Left ventricle myocardium superior (tissue), 1 donor: Measurements from ENCODE around the gene RNU2-1. TPM values are rescaled to one million over a fixed set of nuclear protein-coding genes. Genes with fewer than 3 reads are reported as not detected.
"Not testable (repeated sequence)": the region's sequence is repeated elsewhere in the genome, so short reads cannot be mapped to it uniquely, and the experiment has no call there.

ENCODE experiments used
- ATAC-seq: fragments of 200-7000 bp; cut with Tn5 transposase; one replicate; pipeline ENCODE4 v1.9.1; 2020; ENCODE audit warnings: mild to moderate bottlenecking, moderate library complexity
- DNase-seq: peaks from one replicate; pipeline ENCODE4 v3.0.0-alpha.2; 2020
- intact Hi-C: fragments of 100-400 bp; cut with micrococcal nuclease; formaldehyde crosslinking; loops from one replicate; pipeline ENCODE4 v1.11.0; 2022
- long read RNA-seq: library from polyadenylated mRNA; unstranded; transcript quantifications from one replicate; pipeline ENCODE4 v2.0.0, GENCODE V29; 2021
- total RNA-seq: library from RNA; stranded (reverse); fragmentation: NEBNext Ultra II Directional; extraction: Animal tissue kit (Norgen Biotek cat#: 25700); gene quantifications from one replicate; pipeline ENCODE4 v1.2.1, GENCODE V29; 2021
- donor health status: DM: no; HTN: yes; CAD: no; lungs with severe emphysema.

RNU2-1 gene
- total RNA-seq, result 5,074 TPM
- long read RNA-seq, result 0 reads

DNA sequence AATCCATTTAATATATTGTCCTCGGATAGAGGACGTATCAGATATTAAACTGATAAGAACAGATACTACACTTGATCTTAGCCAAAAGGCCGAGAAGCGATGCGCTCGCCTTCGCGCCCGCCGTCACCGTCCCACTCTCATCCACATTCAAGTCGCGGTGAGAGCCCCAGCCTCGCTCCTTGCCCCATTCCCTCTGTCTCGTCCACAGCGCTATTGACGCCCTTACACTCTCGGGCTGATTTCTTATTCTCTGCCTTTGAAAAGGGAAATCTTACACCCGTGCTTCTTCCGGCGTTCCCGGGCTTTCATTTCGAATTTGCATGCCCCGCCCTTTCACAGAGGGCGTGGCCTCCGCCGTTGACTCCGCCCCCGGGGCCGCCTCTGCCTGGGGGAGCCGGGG, at the start of gene RNU2-1:
Gene RNU2-1 (minus strand): TSS at position 101 of the 400 bp plus-strand sequence.
- DNase-seq, intact Hi-C loops, ATAC-seq: not testable (repeated sequence)

DNA sequence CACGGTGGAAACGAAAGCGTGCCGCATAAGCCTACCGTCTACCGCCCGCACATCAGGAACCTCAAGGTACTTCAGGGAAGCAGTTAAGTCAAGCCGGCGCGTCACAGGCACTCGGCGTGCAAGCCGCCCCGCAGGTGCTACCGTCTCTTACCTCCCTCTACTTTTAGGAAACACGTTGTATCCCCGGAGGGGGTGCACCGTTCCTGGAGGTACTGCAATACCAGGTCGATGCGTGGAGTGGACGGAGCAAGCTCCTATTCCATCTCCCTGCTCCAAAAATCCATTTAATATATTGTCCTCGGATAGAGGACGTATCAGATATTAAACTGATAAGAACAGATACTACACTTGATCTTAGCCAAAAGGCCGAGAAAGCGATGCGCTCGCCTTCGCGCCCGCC, 39.1 kb upstream of the RNU2-1 start:
- intact Hi-C loops, ATAC-seq, DNase-seq: not testable (repeated sequence)

DNA sequence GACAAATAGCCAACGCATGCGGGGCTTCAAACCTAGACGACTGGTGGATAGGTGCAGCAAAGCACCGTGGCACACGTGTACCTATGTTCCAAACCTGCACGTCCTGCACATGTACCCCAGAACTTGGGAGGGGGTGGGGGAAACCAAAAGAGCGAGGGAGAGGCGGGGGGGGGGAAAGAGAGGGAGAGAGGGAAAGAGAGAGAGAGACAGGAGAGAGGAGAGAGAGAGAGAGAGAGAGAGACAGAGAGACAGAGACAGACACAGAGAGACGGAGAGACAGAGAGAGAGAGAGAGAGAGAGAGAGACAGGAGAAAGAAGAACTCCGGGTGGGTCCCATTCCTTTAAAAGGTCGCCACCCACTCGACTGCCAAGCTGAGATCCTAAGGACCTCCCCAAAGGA, 38.7 kb upstream of the RNU2-1 start:
- intact Hi-C loops, DNase-seq, ATAC-seq: not testable (repeated sequence)

DNA sequence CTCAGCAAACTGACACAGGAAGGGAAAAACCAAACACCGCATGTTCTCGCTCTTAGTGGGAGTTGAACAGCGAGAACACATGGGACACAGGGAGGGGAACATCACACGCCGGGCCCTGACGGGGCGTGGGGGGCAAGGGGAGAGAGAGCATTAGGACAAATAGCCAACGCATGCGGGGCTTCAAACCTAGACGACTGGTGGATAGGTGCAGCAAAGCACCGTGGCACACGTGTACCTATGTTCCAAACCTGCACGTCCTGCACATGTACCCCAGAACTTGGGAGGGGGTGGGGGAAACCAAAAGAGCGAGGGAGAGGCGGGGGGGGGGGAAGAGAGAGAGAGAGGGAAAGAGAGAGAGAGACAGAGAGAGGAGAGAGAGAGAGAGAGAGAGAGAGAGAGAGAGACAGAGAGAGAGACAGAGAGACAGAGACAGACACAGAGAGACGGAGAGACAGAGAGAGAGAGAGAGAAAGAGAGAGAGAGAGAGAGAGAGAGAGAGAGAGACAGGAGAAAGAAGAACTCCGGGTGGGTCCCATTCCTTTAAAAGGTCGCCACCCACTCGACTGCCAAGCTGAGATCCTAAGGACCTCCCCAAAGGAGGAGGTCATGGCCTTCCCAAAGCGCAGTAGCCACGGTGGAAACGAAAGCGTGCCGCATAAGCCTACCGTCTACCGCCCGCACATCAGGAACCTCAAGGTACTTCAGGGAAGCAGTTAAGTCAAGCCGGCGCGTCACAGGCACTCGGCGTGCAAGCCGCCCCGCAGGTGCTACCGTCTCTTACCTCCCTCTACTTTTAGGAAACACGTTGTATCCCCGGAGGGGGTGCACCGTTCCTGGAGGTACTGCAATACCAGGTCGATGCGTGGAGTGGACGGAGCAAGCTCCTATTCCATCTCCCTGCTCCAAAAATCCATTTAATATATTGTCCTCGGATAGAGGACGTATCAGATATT, 37.1 kb upstream of the RNU2-1 start:
- DNase-seq, ATAC-seq, intact Hi-C loops: not testable (repeated sequence)

DNA sequence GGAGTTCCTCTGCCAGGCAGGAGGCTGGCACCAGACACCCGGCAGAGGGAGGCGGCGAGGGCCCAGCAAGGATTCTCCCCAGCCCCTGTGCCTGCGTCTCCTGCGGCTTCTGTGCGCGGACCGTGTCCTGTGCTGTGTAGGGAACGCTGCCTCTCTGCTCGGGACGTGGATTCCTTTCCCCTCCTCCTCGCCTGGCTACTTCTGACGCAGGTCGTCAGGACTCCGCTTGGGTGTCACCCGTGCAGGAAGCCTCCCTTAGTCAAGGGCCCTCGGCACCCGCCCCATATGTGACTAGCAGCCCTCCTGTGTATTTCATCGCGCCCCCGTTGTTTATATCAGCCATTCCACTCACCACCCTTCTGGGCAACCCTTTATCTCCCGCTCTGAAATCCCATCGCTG, 12.7 kb upstream of the RNU2-1 start:
- DNase-seq, ATAC-seq, intact Hi-C loops: not testable (repeated sequence)

DNA sequence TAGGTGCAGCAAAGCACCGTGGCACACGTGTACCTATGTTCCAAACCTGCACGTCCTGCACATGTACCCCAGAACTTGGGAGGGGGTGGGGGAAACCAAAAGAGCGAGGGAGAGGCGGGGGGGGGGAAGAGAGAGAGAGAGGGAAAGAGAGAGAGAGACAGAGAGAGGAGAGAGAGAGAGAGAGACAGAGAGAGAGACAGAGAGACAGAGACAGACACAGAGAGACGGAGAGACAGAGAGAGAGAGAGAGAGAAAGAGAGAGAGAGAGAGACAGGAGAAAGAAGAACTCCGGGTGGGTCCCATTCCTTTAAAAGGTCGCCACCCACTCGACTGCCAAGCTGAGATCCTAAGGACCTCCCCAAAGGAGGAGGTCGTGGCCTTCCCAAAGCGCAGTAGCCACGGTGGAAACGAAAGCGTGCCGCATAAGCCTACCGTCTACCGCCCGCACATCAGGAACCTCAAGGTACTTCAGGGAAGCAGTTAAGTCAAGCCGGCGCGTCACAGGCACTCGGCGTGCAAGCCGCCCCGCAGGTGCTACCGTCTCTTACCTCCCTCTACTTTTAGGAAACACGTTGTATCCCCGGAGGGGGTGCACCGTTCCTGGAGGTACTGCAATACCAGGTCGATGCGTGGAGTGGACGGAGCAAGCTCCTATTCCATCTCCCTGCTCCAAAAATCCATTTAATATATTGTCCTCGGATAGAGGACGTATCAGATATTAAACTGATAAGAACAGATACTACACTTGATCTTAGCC, 7.0 kb upstream of the RNU2-1 start:
- intact Hi-C loops, ATAC-seq, DNase-seq: not testable (repeated sequence)

DNA sequence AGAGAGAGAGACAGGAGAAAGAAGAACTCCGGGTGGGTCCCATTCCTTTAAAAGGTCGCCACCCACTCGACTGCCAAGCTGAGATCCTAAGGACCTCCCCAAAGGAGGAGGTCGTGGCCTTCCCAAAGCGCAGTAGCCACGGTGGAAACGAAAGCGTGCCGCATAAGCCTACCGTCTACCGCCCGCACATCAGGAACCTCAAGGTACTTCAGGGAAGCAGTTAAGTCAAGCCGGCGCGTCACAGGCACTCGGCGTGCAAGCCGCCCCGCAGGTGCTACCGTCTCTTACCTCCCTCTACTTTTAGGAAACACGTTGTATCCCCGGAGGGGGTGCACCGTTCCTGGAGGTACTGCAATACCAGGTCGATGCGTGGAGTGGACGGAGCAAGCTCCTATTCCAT, 5.8 kb upstream of the RNU2-1 start:
- intact Hi-C loops, ATAC-seq, DNase-seq: not testable (repeated sequence)

DNA sequence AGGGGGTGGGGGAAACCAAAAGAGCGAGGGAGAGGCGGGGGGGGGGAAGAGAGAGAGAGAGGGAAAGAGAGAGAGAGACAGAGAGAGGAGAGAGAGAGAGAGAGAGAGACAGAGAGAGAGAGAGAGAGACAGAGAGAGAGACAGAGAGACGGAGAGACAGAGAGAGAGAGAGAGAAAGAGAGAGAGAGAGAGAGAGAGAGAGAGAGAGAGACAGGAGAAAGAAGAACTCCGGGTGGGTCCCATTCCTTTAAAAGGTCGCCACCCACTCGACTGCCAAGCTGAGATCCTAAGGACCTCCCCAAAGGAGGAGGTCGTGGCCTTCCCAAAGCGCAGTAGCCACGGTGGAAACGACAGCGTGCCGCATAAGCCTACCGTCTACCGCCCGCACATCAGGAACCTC, 514 bp downstream of the RNU2-1 start:
- DNase-seq, intact Hi-C loops, ATAC-seq: not testable (repeated sequence)

DNA sequence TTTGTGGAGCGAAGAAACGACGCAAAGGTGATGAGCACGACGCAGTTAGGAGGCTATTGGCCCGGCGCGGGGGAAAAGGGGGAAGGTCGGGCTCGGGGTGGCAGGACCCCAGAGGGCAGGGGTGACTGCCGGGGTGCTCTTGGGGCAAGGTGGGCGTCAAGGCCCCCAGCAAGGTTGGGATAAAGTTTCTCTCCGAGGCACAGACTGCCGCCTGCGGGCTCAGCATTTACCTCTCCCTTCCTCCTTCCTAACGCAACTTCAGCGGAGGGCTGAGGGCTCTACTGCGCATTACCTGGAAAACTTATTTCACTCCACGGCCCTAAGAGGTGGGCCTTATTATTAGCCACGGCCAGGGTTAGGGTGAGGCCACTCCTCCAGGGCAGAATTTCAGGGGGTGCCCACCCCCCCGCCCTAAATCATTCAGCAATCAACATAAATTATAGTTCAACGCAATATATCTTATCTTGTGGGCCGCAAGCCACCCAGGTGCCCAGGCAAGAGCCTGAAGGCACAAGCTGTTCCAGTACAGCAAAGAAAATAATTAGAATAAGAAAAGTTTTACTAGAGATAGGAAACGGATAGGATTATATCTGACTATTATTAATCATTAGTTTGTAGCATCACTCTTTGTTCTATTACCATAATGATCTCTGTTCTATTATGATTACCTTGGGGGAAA, 1.6 kb downstream of the RNU2-1 start:
- DNase-seq, ATAC-seq, intact Hi-C loops: not testable (repeated sequence)

DNA sequence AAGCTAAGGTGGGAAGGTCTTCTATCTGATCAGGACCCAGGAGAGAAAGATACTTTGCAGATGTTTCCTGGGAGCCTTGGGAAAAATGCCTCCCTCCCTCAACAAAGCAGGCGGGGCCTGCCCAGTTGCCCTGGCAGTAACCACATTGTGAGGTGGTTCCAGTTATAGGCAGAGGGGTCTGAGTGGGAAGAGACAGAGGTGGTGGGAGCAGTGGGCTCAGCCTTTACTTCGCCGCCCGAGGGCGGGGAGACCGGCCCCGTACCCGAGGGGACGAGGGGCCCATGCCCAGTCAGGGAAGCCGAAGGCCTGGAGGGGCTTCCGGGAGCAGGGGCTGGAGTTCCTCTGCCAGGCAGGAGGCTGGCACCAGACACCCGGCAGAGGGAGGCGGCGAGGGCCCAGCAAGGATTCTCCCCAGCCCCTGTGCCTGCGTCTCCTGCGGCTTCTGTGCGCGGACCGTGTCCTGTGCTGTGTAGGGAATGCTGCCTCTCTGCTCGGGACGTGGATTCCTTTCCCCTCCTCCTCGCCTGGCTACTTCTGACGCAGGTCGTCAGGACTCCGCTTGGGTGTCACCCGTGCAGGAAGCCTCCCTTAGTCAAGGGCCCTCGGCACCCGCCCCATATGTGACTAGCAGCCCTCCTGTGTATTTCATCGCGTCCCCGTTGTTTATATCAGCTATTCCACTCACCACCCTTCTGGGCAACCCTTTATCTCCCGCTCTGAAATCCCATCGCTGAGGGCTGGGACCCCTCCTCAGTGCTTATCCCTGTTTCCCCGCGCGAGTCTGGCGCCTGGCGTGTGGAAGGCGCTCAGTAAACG, 2.4 kb downstream of the RNU2-1 start:
- intact Hi-C loops, DNase-seq: not testable (repeated sequence)
- ATAC-seq, result peak; percentile 53

DNA sequence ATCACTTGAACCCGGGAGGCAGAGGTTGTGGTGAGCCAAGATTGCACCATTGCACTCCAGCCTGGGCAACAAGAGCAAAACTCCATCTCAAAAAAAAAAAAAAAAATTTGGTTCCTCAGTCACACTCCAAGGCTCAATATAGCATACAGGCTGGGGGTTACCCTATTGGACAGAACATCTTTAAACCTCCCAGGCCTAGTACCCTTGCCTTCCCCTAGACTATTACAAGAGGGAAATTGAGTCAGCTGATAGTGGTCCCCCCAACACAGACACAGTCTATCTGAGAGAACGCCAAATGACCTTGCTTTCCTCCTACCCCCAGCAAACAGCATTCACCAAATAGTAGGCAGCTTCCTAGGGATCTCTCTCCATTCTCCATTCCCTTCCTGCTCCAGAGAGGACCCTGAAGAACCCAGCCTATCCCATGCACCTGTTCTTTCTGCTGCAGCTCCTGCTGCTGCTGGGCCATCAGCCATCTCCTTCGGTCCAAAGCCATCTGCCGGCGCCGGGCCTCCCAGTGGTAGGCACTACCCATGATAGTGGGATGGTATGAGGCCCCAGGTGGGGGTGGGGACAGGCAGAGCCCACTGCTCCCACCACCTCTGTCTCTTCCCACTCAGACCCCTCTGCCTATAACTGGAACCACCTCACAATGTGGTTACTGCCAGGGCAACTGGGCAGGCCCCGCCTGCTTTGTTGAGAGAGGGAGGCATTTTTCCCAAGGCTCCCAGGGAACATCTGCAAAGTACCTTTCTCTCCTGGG, 5.6 kb downstream of the RNU2-1 start, which contains the start of gene CCDC200:
Gene CCDC200 (minus strand): TSS at position 604 of the 763 bp plus-strand sequence. CDS start 69 bp downstream, at position 535.
- ATAC-seq, result peak; percentile 15
- DNase-seq, intact Hi-C loops: not testable (repeated sequence)

DNA sequence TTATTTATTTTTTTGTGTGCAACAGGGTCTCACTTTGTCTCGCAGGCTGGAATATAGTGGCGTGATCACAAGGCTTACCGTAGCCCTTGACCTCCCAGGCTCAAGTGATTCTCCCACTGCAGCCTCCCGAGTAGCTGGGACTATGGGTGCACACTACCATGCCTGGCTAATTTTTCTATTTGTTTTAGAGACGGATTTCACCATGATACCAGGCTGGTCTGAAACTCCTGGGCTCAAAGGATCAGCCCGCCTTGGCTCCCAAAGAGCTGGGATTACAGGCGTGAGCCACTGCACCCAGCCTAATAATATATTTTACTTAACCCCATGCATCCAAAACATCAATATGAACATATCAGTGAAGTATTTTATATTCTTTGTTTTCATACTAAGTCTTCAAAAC, 7.4 kb downstream of the RNU2-1 start:
- intact Hi-C loops, result no loop called here
- ATAC-seq, result no peak
- DNase-seq, result no peak

DNA sequence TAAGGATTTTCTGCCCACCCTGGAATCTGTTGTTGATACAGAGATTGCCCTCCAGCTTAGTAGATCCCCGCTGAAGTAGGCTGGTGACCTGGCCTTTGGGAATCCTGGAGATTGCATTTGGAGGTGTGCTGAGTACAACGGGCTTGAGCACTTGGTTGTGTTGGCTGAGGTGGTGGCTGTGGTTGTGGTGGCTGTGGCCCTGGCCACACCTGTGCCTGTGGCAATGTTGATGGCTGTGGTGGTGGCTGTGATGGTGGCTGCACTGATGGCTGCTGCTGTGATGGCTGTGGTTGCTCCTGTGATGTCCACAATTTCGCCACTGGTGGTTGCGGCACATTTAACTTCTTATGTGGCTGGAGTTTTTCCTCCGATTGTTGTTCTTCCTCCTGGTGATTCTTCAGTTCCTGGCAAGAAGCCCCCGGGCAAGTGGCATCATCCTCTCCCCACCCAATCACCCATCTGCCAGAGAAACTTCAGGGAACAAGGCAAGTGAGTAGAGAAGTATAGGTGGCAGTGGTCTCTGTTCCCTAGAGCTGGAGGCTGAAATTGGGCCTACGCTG, 9.6 kb downstream of the RNU2-1 start:
- intact Hi-C loops, result no loop called here
- ATAC-seq (no peak), DNase-seq (no peak)

DNA sequence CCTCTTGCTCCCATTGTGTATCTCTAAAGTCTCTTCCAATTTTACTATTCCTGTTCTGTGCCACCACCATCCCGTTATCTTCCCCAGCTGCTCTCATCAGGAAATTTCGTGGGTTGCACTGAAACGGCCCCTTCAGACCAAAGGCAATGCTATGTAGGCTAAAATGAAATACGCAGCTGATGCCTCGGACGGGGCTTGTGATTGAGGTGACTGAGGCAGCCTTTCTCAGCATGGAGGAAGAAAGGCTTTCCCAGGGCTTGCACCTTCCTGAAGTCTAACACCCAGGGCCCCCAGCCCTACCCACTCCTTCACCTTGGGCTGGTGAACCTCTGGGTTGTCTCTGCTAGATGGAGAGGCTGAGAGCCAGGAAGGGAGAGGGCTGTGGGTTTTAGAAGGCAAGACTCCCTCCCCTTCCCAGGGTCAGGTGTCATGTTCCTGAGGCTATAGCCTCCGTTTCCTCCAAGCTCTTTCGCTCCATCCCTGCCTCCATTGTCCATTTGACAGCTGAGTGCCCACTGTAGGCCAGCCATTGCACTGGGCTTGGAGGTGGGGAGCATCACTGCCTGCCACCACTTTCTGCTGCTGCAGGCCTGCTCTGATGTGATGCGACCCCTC, 13.2 kb downstream of the RNU2-1 start:
- intact Hi-C loops, result no loop called here
- DNase-seq (no peak), ATAC-seq (no peak)

DNA sequence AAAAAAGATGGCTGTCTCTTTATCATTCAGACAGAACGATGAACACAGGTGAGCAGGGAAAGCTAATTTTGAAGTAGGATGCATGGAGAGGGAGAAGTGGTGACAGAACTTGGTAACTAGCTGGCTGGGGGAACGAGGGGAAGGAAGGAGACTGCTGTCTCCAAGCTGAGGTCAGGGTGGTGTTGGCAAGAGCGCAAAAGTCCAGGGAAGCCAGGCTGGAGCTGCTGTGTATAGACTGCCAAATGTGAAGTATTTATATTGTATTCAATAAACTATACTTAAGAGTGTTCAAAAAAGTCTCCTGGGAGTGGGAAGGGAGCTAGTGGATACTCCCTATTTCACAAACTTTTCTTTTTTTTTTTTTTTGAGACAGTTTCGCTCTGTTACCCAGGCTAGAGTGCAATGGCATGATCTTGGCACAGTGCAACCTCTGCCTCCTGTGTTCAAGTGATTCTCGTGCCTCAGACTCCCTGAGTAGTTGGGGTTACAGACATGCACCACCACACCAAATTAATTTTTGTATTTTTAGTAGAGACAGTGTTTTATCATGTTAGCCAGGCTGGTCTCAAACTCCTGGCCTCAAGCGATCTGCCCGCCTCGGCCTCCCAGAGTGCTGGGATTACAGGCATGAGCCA, 13.9 kb downstream of the RNU2-1 start:
- intact Hi-C loops, result no loop called here
- no peak for ATAC-seq
- no peak for DNase-seq

DNA sequence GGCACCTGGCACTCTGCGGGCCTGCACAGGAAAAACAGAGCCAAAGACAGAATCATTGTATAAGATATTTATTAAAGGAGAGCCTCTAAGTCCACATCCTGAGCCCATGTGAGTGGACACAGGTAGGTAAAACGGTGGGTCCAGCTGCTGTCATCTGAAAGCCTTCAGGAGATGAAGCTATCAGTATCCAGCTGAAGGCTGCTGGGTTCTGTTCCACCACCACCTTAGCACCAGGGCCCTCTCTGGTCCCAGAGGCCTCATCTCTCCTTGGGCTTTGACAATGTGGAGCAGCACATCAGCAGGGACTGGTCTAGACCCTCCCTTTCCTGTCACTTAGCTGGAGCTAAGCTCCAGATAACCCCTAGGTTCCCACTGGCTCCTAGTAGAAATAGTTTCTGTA, 14.8 kb downstream of the RNU2-1 start:
- ATAC-seq (no peak), DNase-seq (no peak)
- intact Hi-C loops, result no loop called here
